ENCODE data around the gene ATAD3A.

GRCh38 chr1:1582585-1583346 lies 70.8 kb downstream of the ATAD3A start:
- TF ChIP-seq, protein P1, sequence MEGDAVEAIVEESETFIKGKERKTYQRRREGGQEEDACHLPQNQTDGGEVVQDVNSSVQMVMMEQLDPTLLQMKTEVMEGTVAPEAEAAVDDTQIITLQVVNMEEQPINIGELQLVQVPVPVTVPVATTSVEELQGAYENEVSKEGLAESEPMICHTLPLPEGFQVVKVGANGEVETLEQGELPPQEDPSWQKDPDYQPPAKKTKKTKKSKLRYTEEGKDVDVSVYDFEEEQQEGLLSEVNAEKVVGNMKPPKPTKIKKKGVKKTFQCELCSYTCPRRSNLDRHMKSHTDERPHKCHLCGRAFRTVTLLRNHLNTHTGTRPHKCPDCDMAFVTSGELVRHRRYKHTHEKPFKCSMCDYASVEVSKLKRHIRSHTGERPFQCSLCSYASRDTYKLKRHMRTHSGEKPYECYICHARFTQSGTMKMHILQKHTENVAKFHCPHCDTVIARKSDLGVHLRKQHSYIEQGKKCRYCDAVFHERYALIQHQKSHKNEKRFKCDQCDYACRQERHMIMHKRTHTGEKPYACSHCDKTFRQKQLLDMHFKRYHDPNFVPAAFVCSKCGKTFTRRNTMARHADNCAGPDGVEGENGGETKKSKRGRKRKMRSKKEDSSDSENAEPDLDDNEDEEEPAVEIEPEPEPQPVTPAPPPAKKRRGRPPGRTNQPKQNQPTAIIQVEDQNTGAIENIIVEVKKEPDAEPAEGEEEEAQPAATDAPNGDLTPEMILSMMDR (conservative IDR thresholded peaks at IDR 0.05; ENCODE audit: low read depth, low read length), result no peak
- TF ChIP-seq RFX5 (IDR thresholded peaks at IDR 0.05; ENCODE audit: low read depth, low read length), result no peak
- TF ChIP-seq BHLHE40 (IDR thresholded peaks at IDR 0.05; ENCODE audit: low read depth, low read length), result no peak
- TF ChIP-seq POLR2A (IDR thresholded peaks at IDR 0.05; ENCODE audit: low read depth, low read length), result no peak
- TF ChIP-seq USF2 (IDR thresholded peaks at IDR 0.05; ENCODE audit: low read depth, low read length), result no peak
- TF ChIP-seq MXI1 (IDR thresholded peaks at IDR 0.05; ENCODE audit: borderline replicate concordance, low read depth, low read length), result no peak
- TF ChIP-seq MAZ (IDR thresholded peaks at IDR 0.05; ENCODE audit: borderline replicate concordance, low read depth, low read length), result no peak
- TF ChIP-seq RCOR1 (IDR thresholded peaks at IDR 0.05; ENCODE audit: insufficient replicate concordance, low read length), result no peak
- no peak for TF ChIP-seq CEBPB (IDR thresholded peaks at IDR 0.05; ENCODE audit: low read depth, low read length)
- no peak for TF ChIP-seq FOS (IDR thresholded peaks at IDR 0.05; ENCODE audit: low read depth, low read length)
- TF ChIP-seq CHD1 (IDR thresholded peaks at IDR 0.05; ENCODE audit: low read depth, low read length), result no peak
- no peak for TF ChIP-seq RAD21 (IDR thresholded peaks at IDR 0.05; ENCODE audit: low read length)
- TF ChIP-seq, protein P2, sequence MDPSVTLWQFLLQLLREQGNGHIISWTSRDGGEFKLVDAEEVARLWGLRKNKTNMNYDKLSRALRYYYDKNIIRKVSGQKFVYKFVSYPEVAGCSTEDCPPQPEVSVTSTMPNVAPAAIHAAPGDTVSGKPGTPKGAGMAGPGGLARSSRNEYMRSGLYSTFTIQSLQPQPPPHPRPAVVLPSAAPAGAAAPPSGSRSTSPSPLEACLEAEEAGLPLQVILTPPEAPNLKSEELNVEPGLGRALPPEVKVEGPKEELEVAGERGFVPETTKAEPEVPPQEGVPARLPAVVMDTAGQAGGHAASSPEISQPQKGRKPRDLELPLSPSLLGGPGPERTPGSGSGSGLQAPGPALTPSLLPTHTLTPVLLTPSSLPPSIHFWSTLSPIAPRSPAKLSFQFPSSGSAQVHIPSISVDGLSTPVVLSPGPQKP (IDR thresholded peaks at IDR 0.05; ENCODE audit: borderline replicate concordance, low read depth, low read length), result no peak
- TF ChIP-seq SMC3 (IDR thresholded peaks at IDR 0.05; ENCODE audit: low read depth, low read length), result no peak

Measured in IMR-90 (cell line).